SK-N-MC (cell line): ENCODE data around the gene RIOK3.
A peak's percentile ranks its signal among the peaks of the same experiment; 100 is the strongest.

ENCODE experiments used
- DNase-seq: peaks from one replicate; pipeline ENCODE4 v3.0.0-alpha.2; 2011; ENCODE audit warnings: low read depth, low spot score
- H3K27ac ChIP-seq: fragments of 200-600 bp; sonication (generic); 2 replicates; pipeline ENCODE4 v1.5.1; 2016; ENCODE audit warnings: mixed run types
- H3K36me3 ChIP-seq: fragments of 200-600 bp; sonication (generic); 2 replicates; pipeline ENCODE4 v1.6.1; 2017; ENCODE audit warnings: antibody characterized with exemption, low read length, mixed read lengths; ENCODE audit not compliant: insufficient read depth
- H3K4me3 ChIP-seq: fragments of 200-600 bp; sonication (generic); 2 replicates; pipeline ENCODE4 v1.5.1; 2016
- H3K9ac ChIP-seq: fragments of 200-600 bp; sonication (generic); 2 replicates; pipeline ENCODE4 v1.8.0; 2017; ENCODE audit warnings: mixed run types, mixed read lengths; ENCODE audit not compliant: insufficient read length
- H3K9me3 ChIP-seq: fragments of 200-600 bp; sonication (generic); 2 replicates; pipeline ENCODE4 v1.6.1; 2017; ENCODE audit warnings: low read depth, mild to moderate bottlenecking, antibody characterized with exemption, low read length, moderate library complexity, mixed read lengths
- EZH2 ChIP-seq: fragments of 200-600 bp; sonication (generic); IDR thresholded peaks from one replicate; pipeline ENCODE4 v1.6.1; 2017; ENCODE audit warnings: antibody characterized with exemption
- FOXP2 ChIP-seq: optimal IDR thresholded peaks from 2 replicates; pipeline ENCODE3; 2011; ENCODE audit warnings: mild to moderate bottlenecking, moderate library complexity; ENCODE audit not compliant: insufficient read depth; ENCODE audit errors: extremely low read length, control extremely low read depth
- POLR2AphosphoS5 ChIP-seq: IDR thresholded peaks from 2 replicates; pipeline ENCODE4 v1.6.1; 2012; ENCODE audit warnings: mild to moderate bottlenecking, low read depth, low read length, borderline replicate concordance

RIOK3 gene

DNA sequence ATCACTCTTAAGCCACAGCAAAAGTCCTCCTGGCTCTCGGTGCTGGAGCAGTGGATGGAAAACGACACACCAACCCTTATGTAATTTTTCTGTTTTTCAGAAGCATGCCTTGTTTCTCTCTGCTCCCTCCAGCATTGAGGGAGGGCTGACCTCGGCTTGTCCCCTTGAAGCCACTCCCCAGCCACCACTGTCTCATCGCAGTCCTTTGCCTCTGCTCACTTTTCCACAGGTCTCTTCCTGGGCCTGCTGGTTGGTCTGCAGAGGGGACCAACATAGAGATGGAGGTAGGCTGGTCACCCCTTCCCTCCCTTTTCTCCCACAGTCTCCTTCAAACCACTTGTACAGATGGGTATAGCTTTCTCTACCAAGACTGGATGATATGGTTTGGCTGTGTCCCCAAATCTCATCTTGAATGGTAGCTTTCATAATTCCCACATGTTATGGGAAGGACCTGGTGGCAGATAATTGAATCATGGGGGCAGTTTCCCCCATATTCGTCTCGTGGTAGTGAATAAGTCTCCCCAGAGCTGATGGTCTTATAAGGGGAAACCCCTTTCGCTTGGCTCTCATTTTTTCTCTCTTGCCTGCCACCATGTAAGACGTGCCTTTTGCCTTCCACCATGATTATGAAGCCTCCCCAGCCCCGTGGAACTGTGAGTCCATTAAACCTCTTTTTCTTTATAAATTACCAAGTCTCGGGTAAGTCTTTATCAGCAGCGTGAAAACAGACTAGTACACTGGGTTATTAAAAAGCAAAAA is 14.3 kb upstream of the RIOK3 start:
- H3K4me3 ChIP-seq, result no peak overlapping the region
- no peak for TF ChIP-seq FOXP2
- TF ChIP-seq EZH2, result no peak
- TF ChIP-seq POLR2AphosphoS5, result no peak
- H3K9me3 ChIP-seq, result no peaks in the 10 kb centered on the region
- no peak overlapping the region for H3K9ac ChIP-seq
- no peak for DNase-seq
- H3K27ac ChIP-seq, result no peak overlapping the region
- H3K36me3 ChIP-seq, result no peaks in the 10 kb centered on the region

DNA sequence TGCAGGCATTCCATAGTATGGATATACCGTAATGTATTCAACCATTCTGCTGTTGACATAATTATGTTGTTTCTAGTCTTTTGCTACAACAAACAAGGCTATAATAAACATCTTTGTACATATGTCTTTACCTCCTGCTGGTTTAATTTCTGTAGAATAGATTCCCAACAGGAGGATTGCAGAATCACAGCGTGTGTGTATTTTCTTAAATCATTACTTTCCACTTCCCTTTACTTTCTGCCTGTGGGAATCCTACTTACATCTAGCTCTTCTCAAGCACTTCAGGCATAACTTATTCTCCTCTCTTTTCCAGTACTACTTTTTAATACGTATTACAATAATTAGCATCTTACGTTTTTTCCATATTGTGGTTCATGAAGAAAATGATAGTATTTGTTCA is 13.0 kb upstream of the RIOK3 start:
- Histone ChIP-seq H3K9me3 (no peaks in the 10 kb centered on the region), H3K4me3 (no peak overlapping the region; the same call in 1 of the 2 replicates), H3K36me3 (no peaks in the 10 kb centered on the region), H3K9ac (no peak overlapping the region), H3K27ac (peak overlapping the region; percentile 59)
- no peak for TF ChIP-seq FOXP2
- peak; percentile 55 for DNase-seq

DNA sequence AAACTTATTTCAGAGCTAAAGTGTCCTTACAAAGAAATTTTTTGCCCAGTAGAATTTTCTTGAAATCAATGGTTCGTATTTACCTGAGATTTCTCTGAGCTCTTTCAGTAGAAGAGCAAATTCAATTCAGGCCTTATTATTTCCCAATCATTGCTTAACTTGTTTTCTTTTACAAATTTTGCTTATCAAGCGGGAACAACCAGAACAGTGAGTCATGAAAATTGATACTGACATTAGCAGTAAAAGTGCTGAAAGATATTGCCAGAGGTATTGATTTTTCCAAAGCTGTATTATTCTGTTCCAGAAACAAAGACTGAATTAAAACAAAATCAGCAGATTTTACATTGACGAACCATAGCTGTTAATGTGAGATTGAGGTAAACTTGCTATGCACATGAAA is 10.1 kb upstream of the RIOK3 start:
- DNase-seq, result no peak
- no peaks in the 10 kb centered on the region for H3K9me3 ChIP-seq
- H3K27ac ChIP-seq, result no peak overlapping the region
- no peak overlapping the region for H3K9ac ChIP-seq
- no peak for TF ChIP-seq EZH2
- no peak overlapping the region for H3K4me3 ChIP-seq
- H3K36me3 ChIP-seq, result no peaks in the 10 kb centered on the region

DNA sequence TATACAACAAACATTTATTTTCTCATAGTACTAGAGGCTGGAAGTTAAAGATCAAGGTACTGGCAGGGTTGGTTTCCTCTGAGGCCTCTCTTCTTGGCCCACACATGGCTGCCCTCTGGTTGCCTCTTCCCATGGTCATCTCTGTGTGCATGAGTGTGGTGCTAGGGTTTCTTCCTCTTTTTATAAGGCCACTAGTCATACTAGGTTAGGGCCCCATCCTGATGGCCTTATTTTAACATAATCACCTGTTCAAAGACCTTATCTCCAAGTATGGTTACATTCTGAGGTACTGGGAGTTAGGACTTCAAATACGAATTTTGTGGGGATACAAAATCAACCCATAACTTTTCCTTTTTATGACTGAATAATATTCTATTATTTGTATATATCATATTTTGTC is 4.8 kb upstream of the RIOK3 start:
- no peak overlapping the region for H3K9ac ChIP-seq
- no peaks in the 10 kb centered on the region for H3K9me3 ChIP-seq
- DNase-seq, result no peak
- H3K36me3 ChIP-seq, result no peaks in the 10 kb centered on the region
- TF ChIP-seq FOXP2, result no peak
- no peak for TF ChIP-seq EZH2
- no peak for TF ChIP-seq POLR2AphosphoS5
- H3K4me3 ChIP-seq, result no peak overlapping the region
- no peak overlapping the region for H3K27ac ChIP-seq

DNA sequence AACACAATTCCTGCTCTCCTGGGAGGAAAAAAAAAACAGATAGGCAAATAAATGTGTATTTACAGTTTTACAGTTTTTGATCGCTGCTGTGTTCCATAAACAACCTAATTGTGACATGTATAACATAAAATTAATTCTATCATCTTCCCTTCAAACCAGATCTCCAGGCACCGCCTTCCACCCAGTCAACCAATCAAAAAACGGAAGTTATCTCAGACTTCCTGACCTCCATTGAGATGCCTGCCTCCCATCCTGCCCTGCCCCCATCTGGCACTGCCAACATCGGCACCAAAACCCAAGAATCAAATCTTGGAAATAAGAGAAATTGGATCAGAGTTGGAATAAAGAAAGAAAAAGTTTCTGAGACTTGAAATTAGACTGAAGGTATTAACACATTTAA is 3.1 kb upstream of the RIOK3 start:
- Histone ChIP-seq H3K4me3 (no peak overlapping the region), H3K9me3 (no peaks in the 10 kb centered on the region), H3K36me3 (no peaks in the 10 kb centered on the region), H3K9ac (no peak overlapping the region), H3K27ac (no peak overlapping the region)
- TF ChIP-seq EZH2 (no peak), FOXP2 (no peak), POLR2AphosphoS5 (no peak)
- no peak for DNase-seq

DNA sequence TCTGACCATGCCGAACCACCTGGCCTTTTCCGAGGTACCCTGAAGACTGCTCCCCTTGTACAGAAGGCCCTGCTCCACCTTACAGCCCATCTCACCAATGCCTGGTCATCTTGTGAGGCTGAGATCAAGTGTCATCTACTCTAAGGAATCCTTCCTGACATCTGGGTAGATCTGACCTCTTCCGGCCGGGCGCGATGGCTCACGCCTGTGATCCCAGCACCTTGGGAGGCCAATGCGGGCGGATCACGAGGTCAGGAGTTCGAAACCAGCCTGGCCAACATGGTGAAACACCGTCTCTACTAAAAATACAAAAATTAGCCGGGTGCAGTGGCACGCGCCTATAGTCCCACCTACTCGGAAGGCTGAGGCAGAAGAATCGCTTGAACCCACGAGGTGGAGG is 2.1 kb upstream of the RIOK3 start:
- Histone ChIP-seq H3K9me3 (no peaks in the 10 kb centered on the region), H3K9ac (no peak overlapping the region), H3K36me3 (no peaks in the 10 kb centered on the region), H3K4me3 (no peak overlapping the region), H3K27ac (no peak overlapping the region)
- no peak for DNase-seq
- no peak for TF ChIP-seq EZH2
- no peak for TF ChIP-seq POLR2AphosphoS5
- no peak for TF ChIP-seq FOXP2

DNA sequence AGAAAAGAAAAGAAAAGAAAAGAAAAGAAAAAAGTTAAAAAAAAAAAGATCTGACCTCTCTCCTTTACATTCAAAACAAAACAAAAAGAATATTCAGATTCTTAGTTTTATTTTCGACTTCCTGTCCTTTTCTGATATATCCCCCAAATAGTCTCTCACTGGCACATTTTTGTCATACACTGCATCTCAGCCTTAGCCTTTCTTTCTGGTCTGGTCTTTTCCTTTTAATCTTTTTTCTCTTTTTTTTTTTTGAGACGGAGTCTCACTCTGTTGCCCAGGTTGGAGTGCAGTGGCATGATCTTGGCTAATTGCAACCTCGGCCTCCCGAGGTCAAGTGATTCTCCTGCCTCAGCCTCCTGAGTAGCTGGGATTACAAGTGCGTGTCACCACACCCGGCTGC is 1.6 kb upstream of the RIOK3 start:
- no peak for DNase-seq
- TF ChIP-seq FOXP2 (no peak), EZH2 (no peak), POLR2AphosphoS5 (no peak)
- Histone ChIP-seq H3K4me3 (no peak overlapping the region), H3K9me3 (no peaks in the 10 kb centered on the region), H3K36me3 (no peaks in the 10 kb centered on the region), H3K27ac (no peak overlapping the region), H3K9ac (no peak overlapping the region)

DNA sequence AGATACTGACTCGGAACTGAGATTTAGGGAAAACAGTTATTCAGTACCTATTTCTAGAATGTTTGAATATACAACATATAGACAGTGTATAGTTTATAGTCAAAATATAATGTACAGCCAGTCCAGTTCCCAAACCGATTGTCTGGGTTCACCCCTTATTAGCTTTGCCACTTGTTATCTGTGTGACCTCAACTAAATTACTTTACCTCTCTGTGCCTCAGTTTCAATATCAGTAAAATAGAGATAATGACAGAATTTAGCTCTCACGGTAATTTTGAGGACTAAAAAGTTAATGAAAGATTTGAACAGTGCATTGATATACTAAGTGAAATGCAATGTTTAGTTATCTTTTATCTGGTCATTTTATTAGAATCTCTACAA is 750 bp upstream of the RIOK3 start:
- Histone ChIP-seq H3K9ac (peak overlapping the region; percentile 81), H3K4me3 (peak overlapping the region; percentile 86), H3K9me3 (no peaks in the 10 kb centered on the region), H3K36me3 (no peaks in the 10 kb centered on the region), H3K27ac (no peak overlapping the region)
- no peak for TF ChIP-seq EZH2
- no peak for TF ChIP-seq POLR2AphosphoS5
- TF ChIP-seq FOXP2, result no peak
- DNase-seq, result no peak

DNA sequence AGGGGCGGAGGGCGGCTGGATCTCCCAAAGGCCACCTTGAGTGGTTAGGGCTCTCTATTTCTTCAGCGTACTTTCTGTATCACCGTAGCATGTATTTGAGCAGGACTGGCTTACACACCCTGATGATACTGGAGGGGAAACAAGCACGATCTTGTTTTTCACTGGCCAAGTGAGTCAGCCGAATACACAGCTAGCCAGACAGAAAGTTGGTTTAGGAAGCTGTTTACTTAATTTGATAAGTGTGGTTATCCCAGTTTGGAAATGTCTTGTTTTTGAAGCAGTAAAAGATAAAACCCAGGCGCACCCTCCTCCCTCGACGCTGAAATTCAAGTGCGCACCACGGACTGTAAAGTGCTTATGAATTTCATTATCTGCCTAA is 582 bp downstream of the RIOK3 start:
- DNase-seq, result no peak
- H3K9ac ChIP-seq, result peak overlapping the region; percentile 81
- no peak for TF ChIP-seq EZH2
- no peak overlapping the region for H3K27ac ChIP-seq
- H3K36me3 ChIP-seq, result no peaks in the 10 kb centered on the region
- peak overlapping the region; percentile 86 for H3K4me3 ChIP-seq
- H3K9me3 ChIP-seq, result no peaks in the 10 kb centered on the region

DNA sequence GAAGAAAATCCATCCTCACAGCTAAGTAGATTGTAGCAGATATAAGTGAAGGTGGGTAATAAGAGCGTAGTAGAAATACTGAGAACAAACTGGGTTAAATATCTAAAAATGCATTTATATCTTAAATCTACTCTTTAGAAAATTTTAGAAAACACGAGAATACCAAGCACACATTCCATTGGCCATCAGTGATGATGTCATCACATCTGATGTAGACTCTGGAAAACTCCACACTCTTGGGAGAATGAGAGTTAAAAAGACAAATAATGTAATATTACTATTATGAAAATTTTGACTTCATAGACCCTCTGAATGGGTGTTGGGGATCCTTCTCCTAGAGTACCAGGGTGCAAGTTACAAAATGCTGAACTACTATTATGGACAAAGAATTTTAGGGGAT is 3.7 kb downstream of the RIOK3 start:
- Histone ChIP-seq H3K9me3 (no peaks in the 10 kb centered on the region), H3K4me3 (no peak overlapping the region), H3K9ac (no peak overlapping the region), H3K36me3 (no peaks in the 10 kb centered on the region), H3K27ac (no peak overlapping the region)
- no peak for TF ChIP-seq FOXP2
- no peak for DNase-seq
